Measurements from ENCODE around the gene HSPA4. TPM values are rescaled to one million over a fixed set of nuclear protein-coding genes. Genes with fewer than 3 reads are reported as not detected.
A peak's percentile ranks its signal among the peaks of the same experiment; 100 is the strongest.
"Not testable (repeated sequence)": the region's sequence is repeated elsewhere in the genome, so short reads cannot be mapped to it uniquely, and the experiment has no call there.

The HSPA4 gene
- polyA plus RNA-seq (51.4 to 119 TPM (median 79.3 TPM) in 3 replicates), polyA minus RNA-seq (13.6 to 125 TPM (median 59.3 TPM) in 3 replicates)
- 311 TPM for polyA plus RNA-seq (2011; ENCODE audit: low read depth)
- 54.1 and 110 TPM in 2 replicates for polyA plus RNA-seq (2011; cell fraction: cytosol; rRNA removed)
- polyA plus RNA-seq (2011; cell fraction: nucleus; rRNA removed), result 76.2 and 113 TPM in 2 replicates
- 149 and 161 TPM in 2 replicates for polyA plus RNA-seq (2012; ENCODE audit: low replicate concordance)
- polyA minus RNA-seq (2011; cell fraction: cytosol; rRNA and poly(A)+ RNA removed), result 95.7 TPM
- 52.8 and 113 TPM in 2 replicates for polyA minus RNA-seq (2011; cell fraction: nucleus; rRNA and poly(A)+ RNA removed)

DNA sequence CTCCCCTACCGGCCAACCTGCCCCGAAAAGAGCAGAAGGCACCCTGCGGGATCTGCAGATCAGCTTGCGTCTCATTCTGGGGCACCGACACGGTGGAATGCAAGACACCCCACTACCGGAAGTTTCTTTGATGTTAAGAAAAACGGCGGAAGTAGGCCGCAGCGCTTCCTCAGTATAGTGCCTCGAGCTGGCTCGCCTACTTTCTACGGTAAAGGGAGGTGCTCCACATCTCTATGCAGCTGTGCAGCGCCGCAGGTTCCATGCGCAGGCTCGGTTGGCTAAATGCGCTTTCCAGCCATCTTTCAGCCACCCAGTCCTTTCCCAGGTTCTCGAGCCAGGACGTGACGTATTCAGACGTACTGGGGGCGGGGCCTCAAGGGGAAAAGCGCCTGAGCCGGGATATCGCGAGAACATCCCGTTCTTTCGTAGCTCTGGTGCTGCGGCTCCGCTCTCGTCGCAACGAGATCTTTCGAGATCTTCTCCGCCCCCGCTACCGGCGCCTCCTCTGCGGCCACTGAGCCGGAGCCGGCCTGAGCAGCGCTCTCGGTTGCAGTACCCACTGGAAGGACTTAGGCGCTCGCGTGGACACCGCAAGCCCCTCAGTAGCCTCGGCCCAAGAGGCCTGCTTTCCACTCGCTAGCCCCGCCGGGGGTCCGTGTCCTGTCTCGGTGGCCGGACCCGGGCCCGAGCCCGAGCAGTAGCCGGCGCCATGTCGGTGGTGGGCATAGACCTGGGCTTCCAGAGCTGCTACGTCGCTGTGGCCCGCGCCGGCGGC lies at the start of gene HSPA4:
HSPA4 (plus strand) TSS at position 472 of the 775 bp plus-strand sequence; CDS start at position 710, 238 bp downstream.
- no peak for TF ChIP-seq EZH2 (IDR thresholded peaks at IDR 0.05; ENCODE audit: low read length)
- no peak for TF ChIP-seq CTCF (optimal IDR thresholded peaks at IDR 0.05 in 1 of 3, IDR thresholded peaks at IDR 0.05 in 1 of 3, conservative IDR thresholded peaks at IDR 0.05 in 1 of 3; ENCODE audit: extremely low read depth in 1 of 3, insufficient read depth in 2 of 3, low read length in 3 of 3)
- dilution Hi-C loops (cut with MboI; ENCODE audit: extremely low pct_ligation_motif_present, low sequenced_read_pairs), result no loop called here
- Histone ChIP-seq H3K27me3 (ENCODE audit: control insufficient read depth, extremely low read depth, insufficient read depth, low read length) (no peaks in the 10 kb centered on the region), H3K79me2 (ENCODE audit: control insufficient read depth, insufficient read depth, low read length) (peaks cover 55% of the 10 kb centered on the region), H4K20me1 (ENCODE audit: control insufficient read depth, extremely low read depth, insufficient read depth, low read length) (peaks cover 8% of the 10 kb centered on the region), H3K27ac (ENCODE audit: control insufficient read depth, insufficient read depth, low read length) (peak within 1 kb of the TSS; percentile 92), H3K4me3 (ENCODE audit: control insufficient read depth in 2 of 3, extremely low read depth in 1 of 3, insufficient read depth in 2 of 3, low read depth in 1 of 3, low read length in 3 of 3) (peak within 1 kb of the TSS; percentile 76 to 96 (median 90)), H3K4me2 (ENCODE audit: control insufficient read depth, extremely low read depth, insufficient read depth, low read depth, low read length) (peak within 1 kb of the TSS; percentile 93), H3K9ac (ENCODE audit: control insufficient read depth, extremely low read depth, insufficient read depth, low read length) (peak within 1 kb of the TSS; percentile 99), H3K9me3 (ENCODE audit: control insufficient read depth, low read depth, low read length) (no peaks in the 10 kb centered on the region), H2AFZ (ENCODE audit: control insufficient read depth, low read length) (peak within 1 kb of the TSS; percentile 87), H3K4me1 (ENCODE audit: control insufficient read depth, extremely low read depth, insufficient read depth, low read length) (peaks cover 20% of the 10 kb centered on the region), H3K9me1 (ENCODE audit: control insufficient read depth, extremely low read depth, insufficient read depth, low read length) (no peaks in the 10 kb centered on the region), H3K36me3 (ENCODE audit: control insufficient read depth in 2 of 2, extremely low read depth in 1 of 2, insufficient read depth in 2 of 2, low read length in 2 of 2) (peaks cover 0 to 8% of the 10 kb centered on the region in 2 experiments)
- FAIRE-seq (peak; percentile 84), DNase-seq (ENCODE audit: low read depth, low spot score) (peak; percentile 95)

DNA sequence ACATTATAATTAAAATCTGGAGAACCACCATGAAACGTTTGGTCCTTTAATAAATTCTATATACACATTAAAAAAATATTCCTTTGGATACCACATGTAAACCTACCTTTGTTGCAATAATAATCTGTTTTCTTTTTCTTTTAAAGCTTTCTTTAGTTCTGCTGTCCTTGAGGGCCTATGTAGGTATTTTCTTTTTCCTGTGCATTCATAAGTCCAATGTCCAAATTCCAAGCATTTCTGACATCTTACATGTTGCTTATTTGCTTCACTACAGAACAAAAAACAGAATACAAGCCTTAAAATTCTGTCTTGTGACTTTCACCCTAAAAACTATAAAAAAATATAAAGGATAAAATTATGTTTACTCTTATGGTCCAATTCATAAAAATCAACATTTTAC lies 45.2 kb upstream of the HSPA4 start:
- Histone ChIP-seq H3K27ac (ENCODE audit: control insufficient read depth, insufficient read depth, low read length) (no peak overlapping the region), H3K9me1 (ENCODE audit: control insufficient read depth, extremely low read depth, insufficient read depth, low read length) (no peaks in the 10 kb centered on the region), H4K20me1 (ENCODE audit: control insufficient read depth, extremely low read depth, insufficient read depth, low read length) (no peaks in the 10 kb centered on the region), H3K4me3 (ENCODE audit: control insufficient read depth in 2 of 3, extremely low read depth in 1 of 3, insufficient read depth in 2 of 3, low read depth in 1 of 3, low read length in 3 of 3) (no peak overlapping the region), H3K9me3 (ENCODE audit: control insufficient read depth, low read depth, low read length) (no peaks in the 10 kb centered on the region), H2AFZ (ENCODE audit: control insufficient read depth, low read length) (no peak overlapping the region), H3K36me3 (ENCODE audit: control insufficient read depth in 2 of 2, extremely low read depth in 1 of 2, insufficient read depth in 2 of 2, low read length in 2 of 2) (peaks cover 3 to 8% of the 10 kb centered on the region in 2 experiments), H3K9ac (ENCODE audit: control insufficient read depth, extremely low read depth, insufficient read depth, low read length) (no peak overlapping the region), H3K4me2 (ENCODE audit: control insufficient read depth, extremely low read depth, insufficient read depth, low read depth, low read length) (no peak overlapping the region), H3K79me2 (ENCODE audit: control insufficient read depth, insufficient read depth, low read length) (peaks cover 5% of the 10 kb centered on the region), H3K4me1 (ENCODE audit: control insufficient read depth, extremely low read depth, insufficient read depth, low read length) (no peaks in the 10 kb centered on the region), H3K27me3 (ENCODE audit: control insufficient read depth, extremely low read depth, insufficient read depth, low read length) (no peaks in the 10 kb centered on the region)
- dilution Hi-C loops (cut with MboI; ENCODE audit: extremely low pct_ligation_motif_present, low sequenced_read_pairs), result no loop called here
- DNase-seq (ENCODE audit: low read depth, low spot score) (no peak), FAIRE-seq (no peak)
- TF ChIP-seq CTCF (optimal IDR thresholded peaks at IDR 0.05 in 1 of 3, IDR thresholded peaks at IDR 0.05 in 1 of 3, conservative IDR thresholded peaks at IDR 0.05 in 1 of 3; ENCODE audit: extremely low read depth in 1 of 3, insufficient read depth in 2 of 3, low read length in 3 of 3), result no peak
- TF ChIP-seq EZH2 (IDR thresholded peaks at IDR 0.05; ENCODE audit: low read length), result no peak

- H3K9me1 ChIP-seq (ENCODE audit: control insufficient read depth, extremely low read depth, insufficient read depth, low read length); H3K9ac ChIP-seq (ENCODE audit: control insufficient read depth, extremely low read depth, insufficient read depth, low read length); H3K9me3 ChIP-seq (ENCODE audit: control insufficient read depth, low read depth, low read length); H3K4me1 ChIP-seq (ENCODE audit: control insufficient read depth, extremely low read depth, insufficient read depth, low read length); H4K20me1 ChIP-seq (ENCODE audit: control insufficient read depth, extremely low read depth, insufficient read depth, low read length); H3K4me2 ChIP-seq (ENCODE audit: control insufficient read depth, extremely low read depth, insufficient read depth, low read depth, low read length); H3K36me3 ChIP-seq (ENCODE audit: control insufficient read depth in 2 of 2, extremely low read depth in 1 of 2, insufficient read depth in 2 of 2, low read length in 2 of 2); H3K27ac ChIP-seq (ENCODE audit: control insufficient read depth, insufficient read depth, low read length); H2AFZ ChIP-seq (ENCODE audit: control insufficient read depth, low read length); H3K4me3 ChIP-seq (ENCODE audit: control insufficient read depth in 2 of 3, extremely low read depth in 1 of 3, insufficient read depth in 2 of 3, low read depth in 1 of 3, low read length in 3 of 3); H3K27me3 ChIP-seq (ENCODE audit: control insufficient read depth, extremely low read depth, insufficient read depth, low read length); dilution Hi-C loops (cut with MboI; ENCODE audit: extremely low pct_ligation_motif_present, low sequenced_read_pairs); FAIRE-seq; H3K79me2 ChIP-seq (ENCODE audit: control insufficient read depth, insufficient read depth, low read length); DNase-seq (ENCODE audit: low read depth, low spot score): not testable (repeated sequence)
Observed at GRCh38 chr5:133008455-133008854, 43.4 kb upstream of the HSPA4 start.
